ENCODE data around the gene CARD14.

DNA sequence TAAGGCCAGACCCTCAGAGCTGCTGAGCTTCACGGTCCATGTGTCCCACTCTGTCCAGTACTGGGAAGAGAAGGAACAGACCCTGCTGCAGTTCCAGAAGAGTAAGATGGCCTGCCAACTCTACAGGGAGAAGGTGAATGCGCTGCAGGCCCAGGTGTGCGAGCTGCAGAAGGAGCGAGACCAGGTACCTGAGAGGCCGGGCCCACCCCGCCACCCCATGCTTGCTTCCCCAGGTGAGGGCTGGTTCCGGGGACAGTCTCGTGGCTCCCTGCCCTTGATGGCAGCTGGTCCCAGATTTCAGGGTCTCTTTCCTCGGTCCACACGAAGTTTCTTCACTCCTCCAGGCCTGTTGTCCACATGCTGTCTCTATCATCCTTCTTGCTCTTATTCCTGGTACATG lies 20.9 kb downstream of the CARD14 start:
- TF ChIP-seq EZH2 (IDR thresholded peaks at IDR 0.05; ENCODE audit: low read length) (no peak), CTCF (optimal IDR thresholded peaks at IDR 0.05 in 1 of 3, IDR thresholded peaks at IDR 0.05 in 1 of 3, conservative IDR thresholded peaks at IDR 0.05 in 1 of 3; ENCODE audit: extremely low read depth in 1 of 3, insufficient read depth in 2 of 3, low read length in 3 of 3) (no peak)

Measured in keratinocyte (primary cell).